ENCODE data around the gene CNOT1.

The CNOT1 gene

GRCh38 chr16:58475091-58475619, 154.5 kb downstream of the CNOT1 start:
- no peak for DNase-seq

- DNase-seq = no peak
Observed at GRCh38 chr16:58474296-58474695, 155.3 kb downstream of the CNOT1 start.

GRCh38 chr16:58472827-58473226, 156.8 kb downstream of the CNOT1 start:
- no peak for DNase-seq

- no peak for DNase-seq
Observed at GRCh38 chr16:58472266-58472665, 157.4 kb downstream of the CNOT1 start.

- DNase-seq = no peak
Observed at GRCh38 chr16:58471209-58471975, 158.2 kb downstream of the CNOT1 start.

Measured in stimulated activated CD4-positive, alpha-beta T cell treated with anti-CD3 and anti-CD28 coated beads, Interleukin-4, amount 100 ng/mL, for 4 hours (primary cell).